ENCODE results near the gene CCDC18.
"Not testable (repeated sequence)": the region's sequence is repeated elsewhere in the genome, so short reads cannot be mapped to it uniquely, and the experiment has no call there.

CCDC18 gene

GRCh38 chr1:93260726-93261125, 80.2 kb downstream of the CCDC18 start:
- not testable (repeated sequence) for ATAC-seq

- ATAC-seq, result no peak
- TF ChIP-seq SNAI2 (CRISPR knock-in tag; IDR thresholded peaks at IDR 0.05), result no peak
- TF ChIP-seq TOX (CRISPR knock-in tag; IDR thresholded peaks at IDR 0.05; ENCODE audit: borderline replicate concordance), result no peak
- no peak for TF ChIP-seq ZFP3 (CRISPR knock-in tag; IDR thresholded peaks at IDR 0.05)
- TF ChIP-seq CREB5 (CRISPR knock-in tag; IDR thresholded peaks at IDR 0.05; ENCODE audit: low read depth), result no peak
- TF ChIP-seq RARB (CRISPR knock-in tag; IDR thresholded peaks at IDR 0.05), result no peak
Measured at GRCh38 chr1:93262645-93263044, 82.1 kb downstream of the CCDC18 start.

- ATAC-seq, result not testable (repeated sequence)
Measured at GRCh38 chr1:93268888-93269287, 88.4 kb downstream of the CCDC18 start.

GRCh38 chr1:93275262-93275633, 94.7 kb downstream of the CCDC18 start:
- not testable (repeated sequence) for ATAC-seq

- ATAC-seq, result no peak
- no peak for TF ChIP-seq BACH2 (CRISPR knock-in tag; IDR thresholded peaks at IDR 0.05; ENCODE audit: borderline replicate concordance)
- TF ChIP-seq OSR1 (CRISPR knock-in tag; IDR thresholded peaks at IDR 0.05), result no peak
- no peak for TF ChIP-seq GLIS3 (CRISPR knock-in tag; IDR thresholded peaks at IDR 0.05)
- no peak for TF ChIP-seq PATZ1 (CRISPR knock-in tag; IDR thresholded peaks at IDR 0.05; ENCODE audit: borderline replicate concordance)
- no peak for TF ChIP-seq ISL1 (CRISPR knock-in tag; IDR thresholded peaks at IDR 0.05)
- no peak for TF ChIP-seq ZFP30 (CRISPR knock-in tag; IDR thresholded peaks at IDR 0.05)
- no peak for TF ChIP-seq RARB (CRISPR knock-in tag; IDR thresholded peaks at IDR 0.05)
- TF ChIP-seq ZNF565 (CRISPR knock-in tag; conservative IDR thresholded peaks at IDR 0.05; ENCODE audit: low read depth), result no peak
- TF ChIP-seq SNAI2 (CRISPR knock-in tag; IDR thresholded peaks at IDR 0.05), result no peak
- no peak for TF ChIP-seq PPARA (CRISPR knock-in tag; IDR thresholded peaks at IDR 0.05; ENCODE audit: borderline replicate concordance)
- no peak for TF ChIP-seq ARNTL (CRISPR knock-in tag; IDR thresholded peaks at IDR 0.05; ENCODE audit: borderline replicate concordance, low read depth)
- no peak for TF ChIP-seq ZNF8 (CRISPR knock-in tag; IDR thresholded peaks at IDR 0.05)
- no peak for TF ChIP-seq ZC3H10 (CRISPR knock-in tag; IDR thresholded peaks at IDR 0.05)
- TF ChIP-seq CSRNP3 (CRISPR knock-in tag; IDR thresholded peaks at IDR 0.05), result no peak
- TF ChIP-seq ZNF70 (CRISPR knock-in tag; IDR thresholded peaks at IDR 0.05), result no peak
- TF ChIP-seq TCF4 (CRISPR knock-in tag; IDR thresholded peaks at IDR 0.05; ENCODE audit: borderline replicate concordance), result no peak
- TF ChIP-seq ZFP3 (CRISPR knock-in tag; IDR thresholded peaks at IDR 0.05), result no peak
- no peak for TF ChIP-seq TSHZ2 (CRISPR knock-in tag; IDR thresholded peaks at IDR 0.05)
- TF ChIP-seq CSDC2 (CRISPR knock-in tag; IDR thresholded peaks at IDR 0.05), result no peak
Measured at GRCh38 chr1:93275634-93276295, 95.2 kb downstream of the CCDC18 start.

- not testable (repeated sequence) for ATAC-seq
Measured at GRCh38 chr1:93277530-93277929, 97.0 kb downstream of the CCDC18 start.
